Psoas muscle (tissue), 8 donors: Measurements from ENCODE around the gene ARF5. TPM values are rescaled to one million over a fixed set of nuclear protein-coding genes. Genes with fewer than 3 reads are reported as not detected.

Experiments
- ATAC-seq, 4 donors: fragments of 200-7000 bp; cut with Tn5 transposase; one replicate each; pipeline ENCODE4 v1.9.1; 2020; ENCODE audit warnings: moderate library complexity in 3 of 4, mild to moderate bottlenecking in 2 of 4
- DNase-seq, 2 donors: peaks; one replicate each; pipeline ENCODE4 v3.0.0-alpha.2; 2020
- H3K27ac ChIP-seq: fragments of 200-600 bp; one replicate; pipeline ENCODE4 v1.8.0; 2022
- H3K27me3 ChIP-seq, 3 donors: fragments of 200-600 bp in 1 of 3; one replicate each; pipeline versions ENCODE4 v1.6.1 to v1.8.0; 2013 to 2022; ENCODE audit warnings: low read length in 2 of 3, mild to moderate bottlenecking in 2 of 3, moderate library complexity in 1 of 3; ENCODE audit not compliant: insufficient read depth in 3 of 3
- H3K36me3 ChIP-seq, 2 donors: fragments of 200-600 bp in 1 of 2; one replicate each; pipeline versions ENCODE4 v1.6.1 to v1.8.0; 2013 to 2022; ENCODE audit warnings: low read depth in 1 of 2, mild to moderate bottlenecking in 1 of 2, moderate library complexity in 1 of 2; ENCODE audit not compliant: insufficient read depth in 1 of 2
- H3K4me1 ChIP-seq: fragments of 200-600 bp; one replicate; pipeline ENCODE4 v1.8.0; 2022
- H3K4me3 ChIP-seq: fragments of 200-600 bp; one replicate; pipeline ENCODE4 v1.8.0; 2022; ENCODE audit warnings: mild to moderate bottlenecking
- H3K9me3 ChIP-seq: fragments of 200-600 bp; one replicate; pipeline ENCODE4 v1.8.0; 2022
- CTCF ChIP-seq: fragments of 200-600 bp; IDR thresholded peaks from one replicate; pipeline ENCODE4 v1.8.0; 2022; ENCODE audit warnings: antibody characterized with exemption
- WGBS, 3 donors: extraction: QIAGEN DNeasy Blood & Tissue Kit; methylation state at CpG; one replicate each; pipeline versions ENCODE4 v1.1.6 to v1.1.7; 2013; 5-methylcytosine and 5-hydroxymethylcytosine counted together
- intact Hi-C, 2 donors: fragments of 100-400 bp; cut with DNase I; formaldehyde crosslinking; loops; one replicate each; pipeline versions ENCODE4 v1.11.0 to v1.14.2; 2022
- polyA plus RNA-seq, 3 donors: library from polyadenylated mRNA; stranded (reverse); fragments of 200-250 nt; gene quantifications; one replicate each; pipeline ENCODE4 v1.2.3, GENCODE V29; 2013
- total RNA-seq, 4 donors: library from RNA; stranded (reverse); fragmentation: NEBNext Ultra II Directional in 2 of 4; extraction: Animal tissue kit (Norgen Biotek cat#: 25700) in 2 of 4; gene quantifications; one replicate each; pipeline versions ENCODE4 v1.2.1 to v1.2.4, GENCODE V29; 2021 to 2023
- donor health status: healthy with polysubstance abuse.
- donor health status: DM: no; HTN: no; CAD: no; lungs with moderate emphysema.
- donor health status: Bipolar disorder and iron deficiency.
- donor health status: healthy.
- donor health status: DM: yes; HTN: yes; CAD: no.
- donor health status: DM: no; HTN: no; CAD: no.
- donor health status: DM: no; HTN: no; CAD: no.
- donor health status: DM: yes; HTN: yes; CAD: no.

ARF5 gene
- total and polyA plus RNA-seq, 7 donors: 78.7 to 118 (median 91.0) TPM

GRCh38 chr7:127591189-127591588, 3.0 kb downstream of the ARF5 start:
- no peak for ATAC-seq

GRCh38 chr7:127591591-127591990, 3.4 kb downstream of the ARF5 start:
- ATAC-seq (no peak), DNase-seq (no peak)
- intact Hi-C loops: loop anchor here in 1 of 2 donors (5.0 kb wide), 1 partner anchor 56 kb away; no protein-coding TSS in a partner anchor
- no peak for TF ChIP-seq CTCF
- Histone ChIP-seq H3K27me3 (no peaks in the 10 kb centered on the region), H3K27ac (no peak overlapping the region), H3K36me3 (peaks cover 10 to 31% of the 10 kb centered on the region in 2 donors), H3K9me3 (no peaks in the 10 kb centered on the region), H3K4me3 (no peak overlapping the region), H3K4me1 (peaks cover 17% of the 10 kb centered on the region)
- WGBS, 3 donors: 79 to 87% (median 81%) methylated on average over 6 of the region's 6 CpGs

More at GRCh38 chr7:127591189-127591588, 3.0 kb downstream of the ARF5 start:
- H3K4me1 ChIP-seq: peaks cover 17% of the 10 kb centered on the region
- DNase-seq: no peak
- no peak overlapping the region for H3K27ac ChIP-seq
- TF ChIP-seq CTCF: no peak
- no peaks in the 10 kb centered on the region for H3K27me3 ChIP-seq
- 92 to 97% (median 95%) methylated on average over 7 of the region's 7 CpGs for WGBS, 3 donors
- intact Hi-C loops: loop anchor here in 1 of 2 donors (5.0 kb wide), 1 partner anchor 56 kb away; no protein-coding TSS in a partner anchor
- H3K4me3 ChIP-seq: no peak overlapping the region
- no peaks in the 10 kb centered on the region for H3K9me3 ChIP-seq
- peaks cover 10 to 31% of the 10 kb centered on the region in 2 donors for H3K36me3 ChIP-seq

- H3K4me1 ChIP-seq: peaks cover 9% of the 10 kb centered on the region
- no peak overlapping the region for H3K27ac ChIP-seq
- no peaks in the 10 kb centered on the region for H3K9me3 ChIP-seq
- H3K36me3 ChIP-seq: peaks cover 10 to 31% of the 10 kb centered on the region in 2 donors
- ATAC-seq: no peak
- no peak overlapping the region for H3K4me3 ChIP-seq
- no peaks in the 10 kb centered on the region for H3K27me3 ChIP-seq
- intact Hi-C loops: loop anchor here in 1 of 2 donors (5.0 kb wide), 1 partner anchor 55 kb away; no protein-coding TSS in a partner anchor
- TF ChIP-seq CTCF: no peak
- 74 to 76% (median 75%) methylated on average over 4 of the region's 4 CpGs for WGBS, 3 donors
- DNase-seq: no peak
Measured at GRCh38 chr7:127592550-127592949, 4.3 kb downstream of the ARF5 start.

- no peak for TF ChIP-seq CTCF
- intact Hi-C loops: loop anchor here in 1 of 2 donors (5.0 kb wide), 1 partner anchor 53 kb away; no protein-coding TSS in a partner anchor
- no peak for ATAC-seq
- Histone ChIP-seq H3K4me1 (peaks cover 1% of the 10 kb centered on the region), H3K27ac (no peak overlapping the region), H3K9me3 (no peaks in the 10 kb centered on the region), H3K36me3 (peaks cover 10 to 30% of the 10 kb centered on the region in 2 donors), H3K4me3 (no peak overlapping the region), H3K27me3 (no peaks in the 10 kb centered on the region)
- DNase-seq: no peak
- 76 to 84% (median 83%) methylated on average over 1 of the region's 1 CpG for WGBS, 3 donors
Measured at GRCh38 chr7:127594490-127594889, 6.3 kb downstream of the ARF5 start.

GRCh38 chr7:127595737-127596136, 7.5 kb downstream of the ARF5 start:
- Histone ChIP-seq H3K4me1 (no peaks in the 10 kb centered on the region), H3K4me3 (no peak overlapping the region), H3K27me3 (no peaks in the 10 kb centered on the region), H3K36me3 (peaks cover 8 to 18% of the 10 kb centered on the region in 2 donors), H3K27ac (no peak overlapping the region), H3K9me3 (no peaks in the 10 kb centered on the region)
- DNase-seq (no peak), ATAC-seq (no peak)
- intact Hi-C loops: no loop called here
- TF ChIP-seq CTCF: no peak
- WGBS, 3 donors: 86 to 92% (median 89%) methylated on average over 5 of the region's 5 CpGs
